A673 (cell line): ENCODE measurements around the gene NFASC. TPM values are rescaled to one million over a fixed set of nuclear protein-coding genes. Genes with fewer than 3 reads are reported as not detected.

Experiments used
- BruUV-seq: library from RNA; stranded (reverse); fragments of 400-500 nt; replicated peaks from 2 replicates; lab custom pipeline; 2021; lab: Mats Ljungman, UMichigan
- CTCF ChIA-PET: fragments of 300-600 bp; sonication (Branson Sonifier 250); formaldehyde crosslinking; loops from one replicate; lab custom pipeline; 2022; ENCODE audit warnings: antibody characterized with exemption; lab: Charles Lee
- POLR2A ChIA-PET: fragments of 300-600 bp; sonication (Branson Sonifier 250); formaldehyde crosslinking; loops from one replicate; lab custom pipeline; 2022; ENCODE audit warnings: antibody characterized with exemption; ENCODE audit not compliant: low non-redundant PET; lab: Charles Lee
- DNase-seq: peaks from one replicate; pipeline ENCODE4 v3.0.0-alpha.2; 2015; ENCODE audit warnings: low spot score
- H3K27ac ChIP-seq: fragments of 200-600 bp; sonication (generic); 2 replicates; pipeline ENCODE4 v1.5.1; 2016; ENCODE audit warnings: mixed run types, low read depth, mild to moderate bottlenecking, mixed read lengths, antibody characterized with exemption, low read length; ENCODE audit not compliant: poor library complexity, severe bottlenecking
- H3K27me3 ChIP-seq: fragments of 200-600 bp; sonication (generic); replicated peaks from 2 replicates; pipeline ENCODE4 v1.6.1; 2017; ENCODE audit warnings: mixed run types, low read depth, mild to moderate bottlenecking, mixed read lengths, antibody characterized with exemption, low read length; ENCODE audit not compliant: insufficient read depth, poor library complexity
- H3K36me3 ChIP-seq: fragments of 200-600 bp; sonication (generic); 2 replicates; pipeline ENCODE4 v1.6.1; 2016; ENCODE audit warnings: mixed run types, mild to moderate bottlenecking, mixed read lengths, antibody characterized with exemption, low read length; ENCODE audit not compliant: insufficient read depth, poor library complexity, severe bottlenecking
- H3K4me1 ChIP-seq: fragments of 200-600 bp; sonication (generic); 2 replicates; pipeline ENCODE4 v1.6.1; 2017; ENCODE audit warnings: mixed run types, mild to moderate bottlenecking, mixed read lengths, antibody characterized with exemption, low read length; ENCODE audit not compliant: insufficient read depth, poor library complexity, severe bottlenecking
- H3K4me3 ChIP-seq: fragments of 200-600 bp; sonication (generic); 2 replicates; pipeline ENCODE4 v1.5.1; 2016; ENCODE audit warnings: low read depth, mixed run types, mild to moderate bottlenecking, mixed read lengths, low read length; ENCODE audit not compliant: poor library complexity, severe bottlenecking
- H3K9me3 ChIP-seq: fragments of 200-600 bp; sonication (generic); 2 replicates; pipeline ENCODE4 v1.6.1; 2016; ENCODE audit warnings: mixed run types, low read depth, mild to moderate bottlenecking, mixed read lengths, antibody characterized with exemption, low read length; ENCODE audit not compliant: poor library complexity, severe bottlenecking
- CTCF ChIP-seq: fragments of 300-800, 200-600 bp; sonication (generic); conservative IDR thresholded peaks from 2 replicates; pipeline ENCODE4 v1.5.1; 2017; ENCODE audit warnings: low read depth, mild to moderate bottlenecking, antibody characterized with exemption, low read length, moderate library complexity, mixed read lengths
- EZH2 ChIP-seq: fragments of 200-600 bp; sonication (generic); IDR thresholded peaks from 2 replicates; pipeline ENCODE4 v1.6.1; 2017; ENCODE audit warnings: borderline replicate concordance, low read depth, mild to moderate bottlenecking, mixed read lengths, antibody characterized with exemption, low read length; ENCODE audit not compliant: poor library complexity, severe bottlenecking
- intact Hi-C: fragments of 100-400 bp; cut with micrococcal nuclease; formaldehyde crosslinking; loops from one replicate; pipeline ENCODE4 v1.10.0; 2022; ENCODE audit not compliant: unreplicated experiment
- total RNA-seq: library from RNA; stranded (reverse); gene quantifications from 2 replicates; pipeline ENCODE4 v1.2.3, GENCODE V29; 2021

The NFASC gene
- total RNA-seq, 1 experiment from 2014 or later, result 0.24 TPM

GRCh38 chr1:204932573-204932909 is 61.9 kb downstream of the NFASC start:
- no peak for DNase-seq
- Histone ChIP-seq H3K36me3 (no peaks in the 10 kb centered on the region), H3K27ac (no peak overlapping the region), H3K9me3 (no peaks in the 10 kb centered on the region), H3K4me3 (no peak overlapping the region), H3K27me3 (peaks cover 10% of the 10 kb centered on the region), H3K4me1 (no peaks in the 10 kb centered on the region)
- TF ChIP-seq CTCF (no peak), EZH2 (no peak)
- BruUV-seq, result no TSS peak
- CTCF ChIA-PET, result no interaction called here
- intact Hi-C loops, result no loop called here
- POLR2A ChIA-PET, result no interaction called here

GRCh38 chr1:204935155-204935554 is 64.5 kb downstream of the NFASC start:
- POLR2A ChIA-PET, result no interaction called here

GRCh38 chr1:204936765-204937164 is 66.1 kb downstream of the NFASC start:
- BruUV-seq, result no TSS peak
- TF ChIP-seq EZH2 (no peak), CTCF (no peak)
- Histone ChIP-seq H3K9me3 (no peaks in the 10 kb centered on the region), H3K27ac (no peak overlapping the region), H3K4me1 (no peaks in the 10 kb centered on the region), H3K27me3 (peaks cover 25% of the 10 kb centered on the region), H3K36me3 (no peaks in the 10 kb centered on the region), H3K4me3 (no peak overlapping the region)
- DNase-seq, result no peak
- intact Hi-C loops, result no loop called here
- CTCF ChIA-PET, result no interaction called here
- POLR2A ChIA-PET, result no interaction called here

More at GRCh38 chr1:204935155-204935554, 64.5 kb downstream of the NFASC start:
- H3K27ac ChIP-seq, result no peak overlapping the region
- no peaks in the 10 kb centered on the region for H3K4me1 ChIP-seq
- DNase-seq, result no peak
- CTCF ChIA-PET, result no interaction called here
- H3K9me3 ChIP-seq, result no peaks in the 10 kb centered on the region
- TF ChIP-seq EZH2 (no peak), CTCF (no peak)
- H3K36me3 ChIP-seq, result no peaks in the 10 kb centered on the region
- H3K27me3 ChIP-seq, result peaks cover 16% of the 10 kb centered on the region
- BruUV-seq, result no TSS peak
- intact Hi-C loops, result no loop called here
- H3K4me3 ChIP-seq, result no peak overlapping the region
